ENCODE measurements around the gene TGIF1. TPM values are rescaled to one million over a fixed set of nuclear protein-coding genes. Genes with fewer than 3 reads are reported as not detected.
A peak's percentile ranks its signal among the peaks of the same experiment; 100 is the strongest.

The TGIF1 gene
- polyA plus RNA-seq, 3 donors: 32.2 to 109 (median 39.8) TPM

- TF ChIP-seq CTCF (IDR thresholded peaks at IDR 0.05): peak; percentile 48
- no peak overlapping the region for H3K4me3 Mint-ChIP-seq
Observed at GRCh38 chr18:3481696-3482210, 31.8 kb downstream of the TGIF1 start.

GRCh38 chr18:3482258-3482657 is 32.3 kb downstream of the TGIF1 start:
- WGBS (ENCODE audit: insufficient coverage): no CpG with 5 or more reads among the region's 3 CpGs
- no peak for TF ChIP-seq CTCF (IDR thresholded peaks at IDR 0.05)
- H3K4me1 Mint-ChIP-seq: peaks cover 15% of the 10 kb centered on the region
- no peak for DNase-seq
- Histone ChIP-seq H3K36me3 (replicated peaks in 1 of 2; ENCODE audit: control insufficient read depth in 1 of 2, insufficient read depth in 2 of 2, low read length in 2 of 2) (no peaks in the 10 kb centered on the region), H3K4me2 (replicated peaks; ENCODE audit: extremely low read depth, low read length, poor library complexity, severe bottlenecking) (no peak overlapping the region), H3K4me3 (replicated peaks in 1 of 3; ENCODE audit: low read depth in 2 of 3, low read length in 3 of 3) (no peak overlapping the region), H3K9ac (ENCODE audit: insufficient read depth, low read length, poor library complexity, severe bottlenecking) (no peak overlapping the region), H3K9me3 (replicated peaks in 1 of 2; ENCODE audit: control insufficient read depth in 1 of 2, insufficient read depth in 1 of 2, low read length in 2 of 2) (no peaks in the 10 kb centered on the region), H3K79me2 (ENCODE audit: insufficient read depth, low read length) (no peaks in the 10 kb centered on the region), H3K27ac (ENCODE audit: low read depth in 1 of 2, low read length in 2 of 2) (no peak overlapping the region), H4K20me1 (ENCODE audit: insufficient read depth, low read length) (no peaks in the 10 kb centered on the region), H3K4me1 (ENCODE audit: control insufficient read depth in 1 of 2, insufficient read depth in 2 of 2, low read length in 2 of 2) (peaks cover 4% of the 10 kb centered on the region in 2 donors), H2AFZ (ENCODE audit: insufficient read depth, low read depth, low read length, poor library complexity, severe bottlenecking) (peak overlapping the region; percentile 17), H3K27me3 (ENCODE audit: control insufficient read depth in 2 of 2, insufficient read depth in 2 of 2, low read length in 2 of 2) (no peaks in the 10 kb centered on the region)
- H3K27ac Mint-ChIP-seq: no peak overlapping the region
- no peaks in the 10 kb centered on the region for H3K36me3 Mint-ChIP-seq
- H3K4me3 Mint-ChIP-seq: no peak overlapping the region
- no peaks in the 10 kb centered on the region for H3K9me3 Mint-ChIP-seq
- intact Hi-C loops (cut with micrococcal nuclease): loop anchor here in 1 of 2 donors (10.0 kb wide), 1 partner anchor 187 kb away; no protein-coding TSS in a partner anchor
- H3K27me3 Mint-ChIP-seq (ENCODE audit: low read depth in 3 of 3): peaks cover 0 to 4% (median 0%) of the 10 kb centered on the region in 3 donors

More at GRCh38 chr18:3481696-3482210, 31.8 kb downstream of the TGIF1 start:
- Histone ChIP-seq H4K20me1 (ENCODE audit: insufficient read depth, low read length) (no peaks in the 10 kb centered on the region), H3K4me3 (replicated peaks in 1 of 3; ENCODE audit: low read depth in 2 of 3, low read length in 3 of 3) (no peak overlapping the region), H3K27me3 (ENCODE audit: control insufficient read depth in 2 of 2, insufficient read depth in 2 of 2, low read length in 2 of 2) (no peaks in the 10 kb centered on the region), H2AFZ (ENCODE audit: insufficient read depth, low read depth, low read length, poor library complexity, severe bottlenecking) (peak overlapping the region; percentile 17), H3K4me1 (ENCODE audit: control insufficient read depth in 1 of 2, insufficient read depth in 2 of 2, low read length in 2 of 2) (peaks cover 4% of the 10 kb centered on the region in 2 donors), H3K4me2 (replicated peaks; ENCODE audit: extremely low read depth, low read length, poor library complexity, severe bottlenecking) (no peak overlapping the region), H3K27ac (ENCODE audit: low read depth in 1 of 2, low read length in 2 of 2) (no peak overlapping the region), H3K36me3 (replicated peaks in 1 of 2; ENCODE audit: control insufficient read depth in 1 of 2, insufficient read depth in 2 of 2, low read length in 2 of 2) (no peaks in the 10 kb centered on the region), H3K9ac (ENCODE audit: insufficient read depth, low read length, poor library complexity, severe bottlenecking) (no peak overlapping the region), H3K79me2 (ENCODE audit: insufficient read depth, low read length) (no peaks in the 10 kb centered on the region), H3K9me3 (replicated peaks in 1 of 2; ENCODE audit: control insufficient read depth in 1 of 2, insufficient read depth in 1 of 2, low read length in 2 of 2) (no peaks in the 10 kb centered on the region)
- Mint-ChIP-seq H3K4me1 (peaks cover 13% of the 10 kb centered on the region), H3K36me3 (no peaks in the 10 kb centered on the region), H3K27ac (no peak overlapping the region), H3K9me3 (no peaks in the 10 kb centered on the region), H3K27me3 (ENCODE audit: low read depth in 3 of 3) (peaks cover 0 to 4% (median 0%) of the 10 kb centered on the region in 3 donors)
- 50% methylated on average over 4 of the region's 5 CpGs for WGBS (ENCODE audit: insufficient coverage)
- intact Hi-C loops (cut with micrococcal nuclease): loop anchor here in 1 of 2 donors (10.0 kb wide), 1 partner anchor 187 kb away; no protein-coding TSS in a partner anchor
- no peak for DNase-seq

All from CD14-positive monocyte (primary cell).